B cell (primary cell): ENCODE results near the gene TSPAN31. TPM values are rescaled to one million over a fixed set of nuclear protein-coding genes. Genes with fewer than 3 reads are reported as not detected.

Experiments used
- ATAC-seq: fragments of 200-7000 bp; cut with Tn5 transposase; one replicate; pipeline ENCODE4 v1.10.0; 2021; ENCODE audit warnings: low read depth, mild to moderate bottlenecking, moderate number of reproducible peaks, moderate library complexity
- CTCF ChIA-PET: fragments of 350-600 bp; sonication (Branson Sonifier 250); formaldehyde crosslinking; loops from one replicate; lab custom pipeline; 2021; ENCODE audit warnings: antibody characterized with exemption, inconsistent platforms; lab: Charles Lee
- POLR2A ChIA-PET: fragments of 350-600 bp; sonication (Branson Sonifier 250); formaldehyde crosslinking; loops from one replicate; lab custom pipeline; 2021; ENCODE audit warnings: antibody characterized with exemption; lab: Charles Lee
- DNase-seq: peaks from one replicate; pipeline ENCODE4 v3.0.0; 2013
- H2AFZ ChIP-seq: 2 replicates; pipeline ENCODE4 v1.6.1; 2012; ENCODE audit warnings: mild to moderate bottlenecking, low read depth, low read length; ENCODE audit not compliant: insufficient read depth, poor library complexity, severe bottlenecking
- H3K27ac ChIP-seq, 2 donors: 1 replicate in 1 of 2; 2 replicates in 1 of 2; pipeline ENCODE4 v1.5.1; 2012 to 2013; ENCODE audit warnings: low read length in 2 of 2, mild to moderate bottlenecking in 2 of 2, moderate library complexity in 1 of 2
- H3K27me3 ChIP-seq, 4 experiments: fragments of 200-600 bp in 1 of 4; sonication (generic) in 1 of 4; replicated peaks in 1 of 4; 1 replicate in 2 of 4; 2 replicates in 2 of 4; pipeline versions ENCODE4 v1.6.1 to v1.7.0; 2013 to 2016; ENCODE audit warnings: low read length in 3 of 4, mild to moderate bottlenecking in 2 of 4, mixed read lengths in 1 of 4, moderate library complexity in 1 of 4; ENCODE audit not compliant: insufficient read depth in 4 of 4, control insufficient read depth in 3 of 4; ENCODE audit errors: control extremely low read depth in 1 of 4
- H3K36me3 ChIP-seq, 2 experiments: replicated peaks in 1 of 2; 1 replicate in 1 of 2; 2 replicates in 1 of 2; pipeline versions ENCODE4 v1.6.1 to v1.7.1; 2013; ENCODE audit warnings: low read length in 1 of 2; ENCODE audit not compliant: insufficient read depth in 2 of 2, control insufficient read depth in 1 of 2; ENCODE audit errors: control extremely low read depth in 1 of 2, extremely low read depth in 1 of 2
- H3K4me1 ChIP-seq, 2 donors: fragments of 200-600 bp in 1 of 2; sonication (generic) in 1 of 2; 1 replicate in 1 of 2; 2 replicates in 1 of 2; pipeline versions ENCODE4 v1.5.1 to v1.6.1; 2013 to 2017; ENCODE audit warnings: low read length in 2 of 2; ENCODE audit not compliant: control insufficient read depth in 2 of 2, insufficient read depth in 2 of 2
- H3K4me2 ChIP-seq: replicated peaks from 2 replicates; pipeline ENCODE3; 2012; ENCODE audit warnings: mild to moderate bottlenecking, low read depth, low read length; ENCODE audit not compliant: poor library complexity, severe bottlenecking
- H3K4me3 ChIP-seq, 5 experiments: fragments of 200-600 bp in 1 of 5; sonication (generic) in 1 of 5; 1 replicate in 3 of 5; 2 replicates in 2 of 5; pipeline versions ENCODE4 v1.5.1 to v1.7.0; 2011 to 2016; ENCODE audit warnings: low read length in 4 of 5, mild to moderate bottlenecking in 4 of 5, low read depth in 2 of 5, control low read depth in 1 of 5, moderate library complexity in 1 of 5; ENCODE audit not compliant: insufficient read depth in 1 of 5; ENCODE audit errors: control extremely low read depth in 1 of 5, extremely low read depth in 1 of 5
- H3K79me2 ChIP-seq: fragments of 200-600 bp; sonication (generic); one replicate; pipeline ENCODE4 v1.6.0; 2016; ENCODE audit warnings: low read length; ENCODE audit not compliant: control insufficient read depth, insufficient read depth
- H3K9ac ChIP-seq: fragments of 200-600 bp; sonication (generic); 2 replicates; pipeline ENCODE4 v1.6.1; 2017; ENCODE audit warnings: mild to moderate bottlenecking, low read length, moderate library complexity
- H3K9me3 ChIP-seq, 3 donors: one replicate each; pipeline versions ENCODE4 v1.6.1 to v1.7.1; 2013; ENCODE audit warnings: low read length in 2 of 3; ENCODE audit not compliant: control insufficient read depth in 2 of 3, insufficient read depth in 1 of 3; ENCODE audit errors: control extremely low read depth in 1 of 3
- H4K20me1 ChIP-seq: 2 replicates; pipeline ENCODE4 v1.6.0; 2012; ENCODE audit warnings: mild to moderate bottlenecking, low read length; ENCODE audit not compliant: insufficient read depth, control insufficient read depth, poor library complexity, severe bottlenecking
- H3K27ac Mint-ChIP-seq: one replicate; pipeline ENCODE4 v1.8.0; 2021; ENCODE audit warnings: mixed read lengths
- H3K27me3 Mint-ChIP-seq: one replicate; pipeline ENCODE4 v1.8.0; 2021; ENCODE audit warnings: mixed read lengths
- H3K4me1 Mint-ChIP-seq: one replicate; pipeline ENCODE4 v1.8.0; 2021; ENCODE audit warnings: mixed read lengths
- H3K4me3 Mint-ChIP-seq: one replicate; pipeline ENCODE4 v1.8.0; 2021; ENCODE audit warnings: mixed read lengths
- H3K9me3 Mint-ChIP-seq: one replicate; pipeline ENCODE4 v1.8.0; 2022; ENCODE audit warnings: mixed read lengths; ENCODE audit not compliant: insufficient read depth
- EZH2 ChIP-seq: IDR thresholded peaks from 2 replicates; pipeline ENCODE4 v1.6.1; 2012; ENCODE audit warnings: borderline replicate concordance, low read depth, mild to moderate bottlenecking, moderate library complexity, low read length; ENCODE audit not compliant: insufficient read depth, poor library complexity, severe bottlenecking
- WGBS: methylation state at CpG from one replicate; pipeline ENCODE4 v1.1.5; 2013; ENCODE audit warnings: missing lambda C conversion rate; ENCODE audit not compliant: insufficient coverage; 5-methylcytosine and 5-hydroxymethylcytosine counted together
- intact Hi-C: fragments of 100-400 bp; cut with micrococcal nuclease; formaldehyde crosslinking; loops from one replicate; pipeline ENCODE4 v1.10.0; 2022
- polyA plus RNA-seq: library from polyadenylated mRNA; depleted of rRNA; stranded (reverse); fragments of >200 nt; gene quantifications from 2 replicates; pipeline ENCODE4 v1.2.3, GENCODE V29; 2012
- total RNA-seq, 2 donors: library from RNA; stranded (reverse); fragments of 120-200 nt in 1 of 2; gene quantifications; 1 replicate in 1 of 2; 2 replicates in 1 of 2; pipeline versions ENCODE4 v1.2.3 to v1.2.4, GENCODE V29; 2013 to 2022
- TF ChIP-seq, protein P1 (sequence below): fragments of 200-600 bp; IDR thresholded peaks from one replicate; pipeline ENCODE4 v1.8.0; 2022; ENCODE audit warnings: antibody characterized with exemption, mild to moderate bottlenecking

Gene TSPAN31
- total and polyA plus RNA-seq, 2 donors (not counting 1 experiment from before 2014, with no cell fraction given) = 24.0 to 29.6 TPM

DNA sequence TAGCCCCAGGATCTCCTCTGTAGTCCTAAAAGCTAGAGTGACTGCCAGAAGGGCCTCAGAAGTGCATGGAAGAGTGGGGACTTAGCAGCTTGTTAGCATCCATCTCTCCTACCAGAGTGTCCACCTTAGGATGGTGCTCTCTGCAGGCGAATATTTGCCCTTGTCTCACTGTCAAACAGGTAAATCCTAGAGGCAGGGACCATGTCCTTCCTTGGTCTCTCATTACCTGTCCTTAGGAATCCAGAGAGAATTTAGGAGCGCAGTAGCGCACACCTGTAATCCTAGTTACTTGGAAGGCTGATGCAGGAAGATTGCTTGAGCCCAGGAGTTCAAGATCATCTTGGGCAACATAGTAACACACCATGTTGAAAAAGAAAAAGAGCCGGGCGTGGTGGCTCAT, 27.7 kb upstream of the TSPAN31 start:
- Mint-ChIP-seq H3K9me3 (no peaks in the 10 kb centered on the region), H3K4me1 (peaks cover 9% of the 10 kb centered on the region), H3K27me3 (no peaks in the 10 kb centered on the region), H3K4me3 (no peak overlapping the region), H3K27ac (no peak overlapping the region)
- DNase-seq = no peak
- WGBS = 100% methylated on average over 5 of the region's 5 CpGs
- peaks cover 15% of the 10 kb centered on the region for H3K79me2 ChIP-seq
- H2AFZ ChIP-seq = no peak overlapping the region
- ChIA-PET CTCF (interaction anchor here (0.8 kb wide), 1 partner anchor 11 kb away, joined by 4 read pairs; no protein-coding TSS in a partner anchor), POLR2A (interaction anchor here (0.7 kb wide), 1 partner anchor 1632 kb away, joined by 3 read pairs; no protein-coding TSS in a partner anchor)
- no peak overlapping the region for H3K4me2 ChIP-seq
- H4K20me1 ChIP-seq = peaks cover 41% of the 10 kb centered on the region
- H3K9me3 ChIP-seq = no peaks in the 10 kb centered on the region
- no peak for ATAC-seq
- no peak overlapping the region for H3K27ac ChIP-seq
- intact Hi-C loops = no loop called here
- H3K36me3 ChIP-seq = peaks cover 3 to 68% of the 10 kb centered on the region in 2 experiments
- H3K4me1 ChIP-seq = peaks cover 13 to 19% of the 10 kb centered on the region in 2 donors
- no peak overlapping the region for H3K4me3 ChIP-seq
- TF ChIP-seq EZH2 = no peak
- TF ChIP-seq, protein P1, sequence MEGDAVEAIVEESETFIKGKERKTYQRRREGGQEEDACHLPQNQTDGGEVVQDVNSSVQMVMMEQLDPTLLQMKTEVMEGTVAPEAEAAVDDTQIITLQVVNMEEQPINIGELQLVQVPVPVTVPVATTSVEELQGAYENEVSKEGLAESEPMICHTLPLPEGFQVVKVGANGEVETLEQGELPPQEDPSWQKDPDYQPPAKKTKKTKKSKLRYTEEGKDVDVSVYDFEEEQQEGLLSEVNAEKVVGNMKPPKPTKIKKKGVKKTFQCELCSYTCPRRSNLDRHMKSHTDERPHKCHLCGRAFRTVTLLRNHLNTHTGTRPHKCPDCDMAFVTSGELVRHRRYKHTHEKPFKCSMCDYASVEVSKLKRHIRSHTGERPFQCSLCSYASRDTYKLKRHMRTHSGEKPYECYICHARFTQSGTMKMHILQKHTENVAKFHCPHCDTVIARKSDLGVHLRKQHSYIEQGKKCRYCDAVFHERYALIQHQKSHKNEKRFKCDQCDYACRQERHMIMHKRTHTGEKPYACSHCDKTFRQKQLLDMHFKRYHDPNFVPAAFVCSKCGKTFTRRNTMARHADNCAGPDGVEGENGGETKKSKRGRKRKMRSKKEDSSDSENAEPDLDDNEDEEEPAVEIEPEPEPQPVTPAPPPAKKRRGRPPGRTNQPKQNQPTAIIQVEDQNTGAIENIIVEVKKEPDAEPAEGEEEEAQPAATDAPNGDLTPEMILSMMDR = no peak
- H3K9ac ChIP-seq = no peak overlapping the region
- no peaks in the 10 kb centered on the region for H3K27me3 ChIP-seq

DNA sequence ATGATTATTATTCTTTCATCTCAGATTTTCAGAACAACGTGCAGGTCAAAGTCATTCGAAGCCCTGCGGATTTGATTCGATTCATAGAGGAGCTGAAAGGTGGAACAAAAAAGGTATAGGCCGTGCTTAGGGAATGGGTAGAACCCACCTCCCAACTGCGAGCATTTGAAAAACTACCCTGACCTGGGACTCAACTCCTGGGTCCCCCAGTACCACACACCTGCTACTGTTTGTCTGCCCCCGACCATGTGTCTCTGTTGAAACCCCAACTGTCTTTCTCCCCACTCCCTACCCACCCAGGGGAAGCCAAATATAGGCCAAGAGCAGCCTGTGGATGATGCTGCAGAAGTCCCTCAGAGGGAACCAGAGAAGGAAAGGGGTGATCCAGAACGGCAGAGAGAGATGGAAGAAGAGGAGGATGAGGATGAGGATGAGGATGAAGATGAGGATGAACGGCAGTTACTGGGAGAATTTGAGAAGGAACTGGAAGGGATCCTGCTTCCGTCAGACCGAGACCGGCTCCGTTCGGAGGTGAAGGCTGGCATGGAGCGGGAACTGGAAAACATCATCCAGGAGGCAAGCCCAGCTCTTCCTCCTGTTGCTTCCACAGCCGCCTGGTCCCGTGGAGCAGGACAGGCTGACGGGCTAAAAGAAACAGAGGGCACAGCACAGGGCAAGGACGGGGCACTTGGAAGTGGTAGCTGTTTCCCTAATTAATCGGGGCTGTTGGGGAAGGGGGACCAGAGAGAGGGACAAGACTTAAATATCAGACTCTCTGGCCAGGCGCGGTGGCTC, 26.8 kb upstream of the TSPAN31 start:
- CTCF ChIA-PET = interaction anchor here (0.8 kb wide), 1 partner anchor 12 kb away, joined by 4 read pairs; no protein-coding TSS in a partner anchor
- intact Hi-C loops = no loop called here

More for the DNA sequence above, 26.8 kb upstream of the TSPAN31 start:
- no peaks in the 10 kb centered on the region for H3K27me3 Mint-ChIP-seq
- no peak overlapping the region for H2AFZ ChIP-seq
- H3K4me3 ChIP-seq = no peak overlapping the region
- H3K9me3 Mint-ChIP-seq = no peaks in the 10 kb centered on the region
- H3K36me3 ChIP-seq = peaks cover 3 to 62% of the 10 kb centered on the region in 2 experiments
- peaks cover 34% of the 10 kb centered on the region for H4K20me1 ChIP-seq
- WGBS = 93% methylated on average over 16 of the region's 22 CpGs
- ATAC-seq = no peak
- peaks cover 13% of the 10 kb centered on the region for H3K79me2 ChIP-seq
- TF ChIP-seq EZH2 = no peak
- TF ChIP-seq, protein P1 = no peak
- no peak overlapping the region for H3K27ac Mint-ChIP-seq
- peaks cover 9% of the 10 kb centered on the region for H3K4me1 Mint-ChIP-seq
- no peak overlapping the region for H3K9ac ChIP-seq
- H3K4me2 ChIP-seq = no peak overlapping the region
- no peaks in the 10 kb centered on the region for H3K27me3 ChIP-seq
- peaks cover 13 to 19% of the 10 kb centered on the region in 2 donors for H3K4me1 ChIP-seq
- POLR2A ChIA-PET = interaction anchor here (0.7 kb wide), 1 partner anchor 1633 kb away, joined by 3 read pairs; no protein-coding TSS in a partner anchor
- no peak overlapping the region for H3K27ac ChIP-seq
- DNase-seq = no peak
- H3K9me3 ChIP-seq = no peaks in the 10 kb centered on the region
- no peak overlapping the region for H3K4me3 Mint-ChIP-seq
